ENCODE results near the gene MMP17.
A peak's percentile ranks its signal among the peaks of the same experiment; 100 is the strongest.

Gene MMP17

GRCh38 chr12:131896080-131896810 lies 68.1 kb downstream of the MMP17 start:
- peak; percentile 83 for DNase-seq

GRCh38 chr12:131896811-131897270 lies 68.6 kb downstream of the MMP17 start:
- DNase-seq = no peak

GRCh38 chr12:131897276-131897675 lies 69.1 kb downstream of the MMP17 start:
- no peak for DNase-seq

- no peak for DNase-seq
Measured at GRCh38 chr12:131897875-131898274, 69.7 kb downstream of the MMP17 start.

- no peak for DNase-seq
Measured at GRCh38 chr12:131900397-131900796, 72.2 kb downstream of the MMP17 start.
